ENCODE data around the gene NCSTN.

DNA sequence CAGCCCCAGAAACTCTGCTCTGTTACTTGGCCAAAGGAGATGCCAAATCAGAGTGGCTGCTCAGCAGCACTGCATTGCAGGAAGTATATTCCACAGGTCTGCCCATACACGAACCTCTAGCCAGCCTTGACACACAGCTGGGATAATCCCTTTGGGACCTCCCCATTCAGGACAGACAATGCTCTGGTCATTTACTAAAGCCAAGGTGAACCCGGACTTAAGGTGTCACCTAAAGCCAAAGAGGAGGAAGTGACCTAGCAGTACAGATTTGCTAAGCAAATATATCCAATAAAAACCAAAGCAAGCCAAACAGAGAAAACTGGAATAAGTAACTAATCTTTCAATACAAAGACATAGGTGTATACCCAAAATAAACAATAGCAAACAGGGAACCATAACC is 27.8 kb upstream of the NCSTN start:
- TF ChIP-seq, protein P1, sequence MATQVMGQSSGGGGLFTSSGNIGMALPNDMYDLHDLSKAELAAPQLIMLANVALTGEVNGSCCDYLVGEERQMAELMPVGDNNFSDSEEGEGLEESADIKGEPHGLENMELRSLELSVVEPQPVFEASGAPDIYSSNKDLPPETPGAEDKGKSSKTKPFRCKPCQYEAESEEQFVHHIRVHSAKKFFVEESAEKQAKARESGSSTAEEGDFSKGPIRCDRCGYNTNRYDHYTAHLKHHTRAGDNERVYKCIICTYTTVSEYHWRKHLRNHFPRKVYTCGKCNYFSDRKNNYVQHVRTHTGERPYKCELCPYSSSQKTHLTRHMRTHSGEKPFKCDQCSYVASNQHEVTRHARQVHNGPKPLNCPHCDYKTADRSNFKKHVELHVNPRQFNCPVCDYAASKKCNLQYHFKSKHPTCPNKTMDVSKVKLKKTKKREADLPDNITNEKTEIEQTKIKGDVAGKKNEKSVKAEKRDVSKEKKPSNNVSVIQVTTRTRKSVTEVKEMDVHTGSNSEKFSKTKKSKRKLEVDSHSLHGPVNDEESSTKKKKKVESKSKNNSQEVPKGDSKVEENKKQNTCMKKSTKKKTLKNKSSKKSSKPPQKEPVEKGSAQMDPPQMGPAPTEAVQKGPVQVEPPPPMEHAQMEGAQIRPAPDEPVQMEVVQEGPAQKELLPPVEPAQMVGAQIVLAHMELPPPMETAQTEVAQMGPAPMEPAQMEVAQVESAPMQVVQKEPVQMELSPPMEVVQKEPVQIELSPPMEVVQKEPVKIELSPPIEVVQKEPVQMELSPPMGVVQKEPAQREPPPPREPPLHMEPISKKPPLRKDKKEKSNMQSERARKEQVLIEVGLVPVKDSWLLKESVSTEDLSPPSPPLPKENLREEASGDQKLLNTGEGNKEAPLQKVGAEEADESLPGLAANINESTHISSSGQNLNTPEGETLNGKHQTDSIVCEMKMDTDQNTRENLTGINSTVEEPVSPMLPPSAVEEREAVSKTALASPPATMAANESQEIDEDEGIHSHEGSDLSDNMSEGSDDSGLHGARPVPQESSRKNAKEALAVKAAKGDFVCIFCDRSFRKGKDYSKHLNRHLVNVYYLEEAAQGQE (IDR thresholded peaks at IDR 0.05; ENCODE audit: low read depth), result no peak
- TF ChIP-seq, protein P2, sequence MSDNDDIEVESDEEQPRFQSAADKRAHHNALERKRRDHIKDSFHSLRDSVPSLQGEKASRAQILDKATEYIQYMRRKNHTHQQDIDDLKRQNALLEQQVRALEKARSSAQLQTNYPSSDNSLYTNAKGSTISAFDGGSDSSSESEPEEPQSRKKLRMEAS (IDR thresholded peaks at IDR 0.05), result no peak
- TF ChIP-seq YY1 (IDR thresholded peaks at IDR 0.05; ENCODE audit: low read depth), result no peak
- TF ChIP-seq EP300 (IDR thresholded peaks at IDR 0.05; ENCODE audit: borderline replicate concordance), result no peak
- TF ChIP-seq NFIC (IDR thresholded peaks at IDR 0.05), result no peak
- TF ChIP-seq CREB1 (IDR thresholded peaks at IDR 0.05; ENCODE audit: low read depth), result no peak
- TF ChIP-seq EGR1 (IDR thresholded peaks at IDR 0.05), result no peak
- no peak for TF ChIP-seq TAF1 (IDR thresholded peaks at IDR 0.05; ENCODE audit: low read depth)
- no peak for TF ChIP-seq TEAD4 (IDR thresholded peaks at IDR 0.05)
- TF ChIP-seq, protein P3, sequence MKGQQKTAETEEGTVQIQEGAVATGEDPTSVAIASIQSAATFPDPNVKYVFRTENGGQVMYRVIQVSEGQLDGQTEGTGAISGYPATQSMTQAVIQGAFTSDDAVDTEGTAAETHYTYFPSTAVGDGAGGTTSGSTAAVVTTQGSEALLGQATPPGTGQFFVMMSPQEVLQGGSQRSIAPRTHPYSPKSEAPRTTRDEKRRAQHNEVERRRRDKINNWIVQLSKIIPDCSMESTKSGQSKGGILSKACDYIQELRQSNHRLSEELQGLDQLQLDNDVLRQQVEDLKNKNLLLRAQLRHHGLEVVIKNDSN (IDR thresholded peaks at IDR 0.05), result no peak
- TF ChIP-seq CEBPB (IDR thresholded peaks at IDR 0.05), result no peak
- TF ChIP-seq RAD21 (IDR thresholded peaks at IDR 0.05; ENCODE audit: low read depth), result no peak
